ENCODE data around the gene SPEN.

The SPEN gene

DNA sequence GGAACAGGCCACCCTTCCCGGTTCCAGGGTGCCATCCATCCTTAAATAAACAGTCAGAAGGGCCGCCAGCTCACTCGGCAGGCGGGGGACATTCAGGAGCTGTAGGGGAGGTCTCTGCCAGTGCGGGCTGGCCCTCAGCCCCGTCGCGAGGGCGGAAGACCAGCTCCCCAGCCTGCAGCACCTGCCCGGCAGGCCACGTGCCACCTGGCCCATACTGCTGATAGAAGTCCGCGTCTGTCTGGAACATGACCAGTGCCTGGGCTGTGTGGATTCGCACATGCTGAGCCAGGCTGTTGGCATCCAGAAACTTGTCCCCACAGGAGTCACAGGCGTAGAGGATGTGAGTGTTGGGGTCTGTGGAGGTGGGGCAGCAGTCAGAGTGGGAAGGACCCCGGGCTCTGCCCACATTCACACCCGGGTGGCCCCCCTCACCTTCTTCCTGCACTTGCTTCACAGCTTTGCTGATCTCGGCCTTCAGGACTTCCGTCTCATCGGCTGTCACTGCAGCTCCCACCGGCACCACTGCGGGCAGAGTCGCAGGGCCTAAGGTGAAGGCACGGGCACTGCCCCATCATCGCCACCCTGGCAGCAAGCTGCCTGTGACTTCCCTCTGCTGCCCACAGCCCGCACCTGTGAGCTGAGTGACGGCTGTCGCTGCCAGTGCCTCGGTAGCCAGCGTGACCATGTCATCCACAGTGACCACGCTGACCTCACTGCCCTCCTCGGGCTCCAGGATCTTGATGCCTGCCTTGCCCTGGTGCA, 94.6 kb downstream of the SPEN start:
- no peak for DNase-seq (ENCODE audit: low read depth)
- TF ChIP-seq CTCF (IDR thresholded peaks at IDR 0.05; ENCODE audit: low read depth, low read length, missing control alignments): no peak
- in situ Hi-C loops (cut with HindIII; ENCODE audit: low sequenced_read_pairs): no loop called here
- H3K4me3 ChIP-seq (ENCODE audit: low read depth, low read length): no peak overlapping the region

DNA sequence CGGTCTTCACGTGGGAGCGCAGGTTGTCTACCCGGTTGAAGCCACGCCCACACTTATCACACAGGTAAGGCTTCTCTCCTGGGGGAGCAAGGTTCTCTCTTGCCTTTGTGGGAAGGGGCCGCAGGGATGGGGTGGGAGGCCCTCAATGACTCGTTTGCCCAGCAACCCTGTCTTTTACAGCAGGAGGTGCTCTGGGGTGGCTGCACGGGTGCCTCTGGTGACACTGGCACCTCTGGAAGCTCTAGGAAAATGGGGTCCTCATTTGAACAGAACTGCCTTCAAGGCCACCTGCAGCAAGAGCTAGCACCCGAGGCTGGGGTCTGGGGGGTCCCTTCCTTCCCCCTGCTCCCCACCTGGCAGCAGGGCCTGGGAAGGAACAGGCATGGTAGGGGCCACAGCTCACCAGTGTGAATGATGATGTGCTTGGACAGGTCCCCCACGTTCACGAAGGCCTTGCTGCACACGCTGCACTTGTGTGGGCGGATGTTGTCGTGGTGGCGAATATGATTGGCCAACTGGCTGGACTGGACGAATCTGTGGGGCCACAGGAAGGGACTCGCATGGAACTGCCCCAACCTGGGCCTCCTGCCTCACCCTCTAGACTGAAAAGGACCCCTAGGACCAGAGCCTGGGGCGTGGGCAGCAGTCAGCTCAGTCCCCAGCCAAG, 95.3 kb downstream of the SPEN start:
- in situ Hi-C loops (cut with HindIII; ENCODE audit: low sequenced_read_pairs): no loop called here
- H3K4me3 ChIP-seq (ENCODE audit: low read depth, low read length): no peak overlapping the region
- TF ChIP-seq CTCF (IDR thresholded peaks at IDR 0.05; ENCODE audit: low read depth, low read length, missing control alignments): no peak
- no peak for DNase-seq (ENCODE audit: low read depth)

DNA sequence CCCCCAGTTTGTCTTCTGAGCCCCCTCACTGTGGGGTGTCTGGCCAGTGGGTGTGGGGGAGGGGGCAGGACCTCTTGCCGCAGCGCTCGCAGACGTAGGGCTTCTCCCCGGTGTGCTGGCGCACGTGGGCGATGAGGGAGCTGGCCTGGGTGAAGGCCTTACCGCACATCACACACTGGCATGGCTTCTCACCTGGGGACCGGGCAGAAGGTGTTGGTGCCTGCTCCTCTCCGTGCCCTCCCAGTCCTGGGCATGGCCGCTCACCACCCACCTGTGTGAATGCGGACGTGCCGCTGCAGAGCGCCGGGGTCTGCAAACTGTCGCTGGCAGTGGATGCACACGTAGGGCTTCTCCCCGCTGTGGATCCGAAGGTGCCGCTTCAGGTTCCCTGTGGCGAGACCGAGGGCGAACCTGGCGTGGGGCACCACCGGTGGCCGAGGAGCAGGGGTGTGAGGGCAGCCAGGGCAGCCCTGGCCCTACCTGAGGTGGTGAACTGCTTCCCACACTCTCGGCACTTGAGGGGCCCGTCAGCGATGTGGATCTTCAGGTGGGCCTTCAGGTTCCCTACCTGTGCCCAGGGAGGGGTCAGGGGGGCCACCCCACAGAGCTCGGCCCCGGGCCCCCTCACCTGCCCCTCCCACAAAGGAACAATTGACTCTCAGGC, 96.0 kb downstream of the SPEN start:
- in situ Hi-C loops (cut with HindIII; ENCODE audit: low sequenced_read_pairs): no loop called here
- no peak for DNase-seq (ENCODE audit: low read depth)
- H3K4me3 ChIP-seq (ENCODE audit: low read depth, low read length): no peak overlapping the region
- TF ChIP-seq CTCF (IDR thresholded peaks at IDR 0.05; ENCODE audit: low read depth, low read length, missing control alignments): no peak

DNA sequence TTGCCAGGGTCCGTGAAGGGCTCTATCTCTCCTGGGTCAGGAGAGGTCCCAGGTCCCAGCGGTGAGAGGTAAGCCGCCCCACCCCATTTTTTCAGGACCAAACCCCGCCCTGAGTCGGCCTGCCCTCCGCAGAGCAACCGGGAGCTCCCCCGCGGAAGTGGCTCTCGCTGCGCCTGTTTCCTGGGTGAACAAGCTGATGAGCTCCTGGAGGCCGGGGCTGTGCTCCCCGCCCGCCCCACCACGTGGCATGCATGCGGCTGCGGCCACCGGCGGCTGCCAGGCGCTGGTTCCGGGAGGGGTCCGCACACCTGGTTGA, 96.4 kb downstream of the SPEN start:
- in situ Hi-C loops (cut with HindIII; ENCODE audit: low sequenced_read_pairs): no loop called here
- no peak overlapping the region for H3K4me3 ChIP-seq (ENCODE audit: low read depth, low read length)
- TF ChIP-seq CTCF (IDR thresholded peaks at IDR 0.05; ENCODE audit: low read depth, low read length, missing control alignments): no peak
- no peak for DNase-seq (ENCODE audit: low read depth)

DNA sequence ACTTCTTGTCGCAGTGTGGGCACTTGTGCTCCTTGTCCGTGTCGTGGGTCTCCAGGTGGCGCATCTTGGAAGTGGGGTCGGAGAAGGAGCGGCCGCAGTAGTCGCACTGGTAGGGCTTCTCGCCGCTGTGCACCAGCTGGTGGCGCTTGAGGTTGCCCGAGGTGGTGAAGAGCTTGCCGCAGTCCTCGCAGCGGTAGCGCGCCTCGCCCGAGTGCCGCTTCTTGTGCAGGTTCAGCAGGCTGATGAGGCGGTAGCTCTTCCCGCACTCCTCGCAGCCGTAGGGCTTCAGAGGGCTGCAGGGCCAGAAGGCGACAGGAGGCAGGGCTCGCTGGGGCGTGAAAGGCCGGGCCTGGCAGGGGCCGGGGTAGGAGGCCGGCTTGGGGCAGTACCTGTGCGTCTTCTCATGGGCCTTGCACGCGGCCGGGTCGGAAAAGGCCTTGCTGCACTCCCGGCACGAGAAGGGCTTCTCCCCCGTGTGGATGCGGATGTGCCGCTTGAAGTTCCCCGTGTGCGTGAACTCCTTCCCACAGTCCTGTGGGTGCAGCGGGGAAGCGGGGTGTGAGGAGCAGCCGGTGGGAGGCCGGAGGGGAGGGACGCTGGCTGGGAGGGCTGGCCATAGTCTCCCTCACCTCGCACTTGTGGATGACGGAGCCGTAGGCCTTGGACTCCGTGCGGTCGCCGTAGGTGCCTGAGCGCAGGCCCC, 97.0 kb downstream of the SPEN start:
- no peak for DNase-seq (ENCODE audit: low read depth)
- in situ Hi-C loops (cut with HindIII; ENCODE audit: low sequenced_read_pairs): no loop called here
- H3K4me3 ChIP-seq (ENCODE audit: low read depth, low read length): no peak overlapping the region
- TF ChIP-seq CTCF (IDR thresholded peaks at IDR 0.05; ENCODE audit: low read depth, low read length, missing control alignments): no peak

DNA sequence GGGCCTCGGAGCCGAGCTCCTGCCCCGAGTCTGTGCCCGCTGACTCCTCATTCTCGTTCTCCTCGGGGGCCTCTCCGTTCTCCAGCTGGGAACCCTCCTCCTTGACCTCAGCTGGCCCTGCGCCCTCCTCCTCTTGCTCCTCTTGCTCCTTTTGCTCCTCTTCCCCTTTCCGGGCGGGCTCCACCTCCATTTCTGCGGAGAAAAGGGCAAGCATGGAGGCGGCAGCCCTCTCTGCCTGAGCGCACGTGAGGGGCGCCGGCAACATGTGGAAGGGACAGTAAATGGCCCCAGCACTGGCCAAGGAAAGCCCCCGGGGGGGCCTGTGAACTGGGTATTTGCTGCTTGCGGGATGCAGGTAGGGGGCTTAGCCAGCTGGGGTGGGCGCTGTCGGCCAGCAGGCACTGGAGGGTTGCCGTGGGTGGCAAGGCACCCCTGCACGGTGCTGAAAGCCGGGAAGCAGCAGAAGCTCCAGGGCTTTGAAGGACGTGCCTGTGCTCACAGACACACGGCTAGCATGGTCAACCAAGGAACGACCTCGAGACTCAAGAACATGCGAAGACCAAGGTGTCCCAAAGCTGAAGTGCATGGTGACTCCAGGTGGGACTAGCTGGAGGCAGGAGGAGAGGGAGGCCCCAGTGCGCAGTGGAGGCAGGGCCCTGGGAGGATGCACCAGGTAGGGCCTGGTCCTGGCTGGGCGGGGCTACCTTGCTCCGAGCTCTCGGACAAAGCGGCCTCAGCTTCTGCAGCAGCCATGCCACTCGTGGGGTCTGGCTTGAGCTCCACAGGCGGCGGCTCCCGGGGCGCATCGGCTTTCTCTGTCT, 97.7 kb downstream of the SPEN start:
- no peak for DNase-seq (ENCODE audit: low read depth)
- in situ Hi-C loops (cut with HindIII; ENCODE audit: low sequenced_read_pairs): no loop called here
- TF ChIP-seq CTCF (IDR thresholded peaks at IDR 0.05; ENCODE audit: low read depth, low read length, missing control alignments): no peak
- H3K4me3 ChIP-seq (ENCODE audit: low read depth, low read length): no peak overlapping the region

All from astrocyte of the cerebellum (primary cell).